GM19099 (cell line): ENCODE results near the gene RABGEF1.

Experiments used
- POLR2A ChIP-seq: IDR thresholded peaks from 3 replicates; pipeline ENCODE4 v1.6.1; 2011; ENCODE audit warnings: low read depth; ENCODE audit not compliant: insufficient read length; ENCODE audit errors: extremely low read depth

Gene RABGEF1

GRCh38 chr7:66740302-66740979, at the start of gene RABGEF1:
TSS of gene RABGEF1 (plus strand) at chr7:66740733. CDS start at chr7:66771900, 31,167 bp downstream.
- peak; percentile 80 for TF ChIP-seq POLR2A

DNA sequence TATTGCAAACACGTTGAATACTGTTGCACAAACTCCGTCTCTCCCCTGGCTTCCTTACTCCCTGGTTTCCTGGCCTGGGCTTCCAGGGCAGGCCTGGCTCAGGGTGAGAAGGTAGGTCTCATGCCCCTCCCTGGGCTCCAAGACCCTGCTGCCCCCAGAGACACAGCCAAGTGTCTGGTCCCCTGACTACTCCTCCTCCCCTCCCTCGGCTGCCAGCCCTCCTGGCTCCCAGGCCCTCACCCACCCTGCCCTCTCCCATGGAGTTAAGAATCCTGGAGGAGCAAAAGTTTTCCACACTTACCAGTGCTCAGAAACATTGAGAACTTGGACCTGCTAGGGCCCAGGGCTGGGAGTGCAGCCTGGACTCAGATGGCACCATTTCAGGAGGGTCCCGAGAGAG, 47.2 kb upstream of the RABGEF1 start:
- TF ChIP-seq POLR2A: no peak

DNA sequence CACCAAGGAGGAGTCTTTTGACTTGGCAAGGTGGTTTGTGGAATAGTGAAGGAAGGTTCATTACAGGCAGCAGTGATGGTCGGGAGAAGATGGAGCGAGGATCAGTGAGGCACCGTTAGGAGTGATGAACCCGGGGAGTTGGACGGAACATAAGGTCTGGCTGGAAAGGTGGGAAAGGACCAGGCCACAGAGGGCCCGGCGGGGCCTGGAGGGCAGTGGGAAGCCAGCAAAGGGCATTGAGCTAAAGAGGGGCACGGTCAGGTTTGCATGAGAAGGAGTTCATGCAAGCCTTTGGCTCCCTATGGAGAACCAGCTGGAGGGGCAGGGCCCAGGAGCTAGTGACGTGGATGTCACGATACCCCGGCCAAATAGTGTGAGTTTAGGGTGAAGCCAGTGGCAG, 46.2 kb upstream of the RABGEF1 start:
- TF ChIP-seq POLR2A: no peak

DNA sequence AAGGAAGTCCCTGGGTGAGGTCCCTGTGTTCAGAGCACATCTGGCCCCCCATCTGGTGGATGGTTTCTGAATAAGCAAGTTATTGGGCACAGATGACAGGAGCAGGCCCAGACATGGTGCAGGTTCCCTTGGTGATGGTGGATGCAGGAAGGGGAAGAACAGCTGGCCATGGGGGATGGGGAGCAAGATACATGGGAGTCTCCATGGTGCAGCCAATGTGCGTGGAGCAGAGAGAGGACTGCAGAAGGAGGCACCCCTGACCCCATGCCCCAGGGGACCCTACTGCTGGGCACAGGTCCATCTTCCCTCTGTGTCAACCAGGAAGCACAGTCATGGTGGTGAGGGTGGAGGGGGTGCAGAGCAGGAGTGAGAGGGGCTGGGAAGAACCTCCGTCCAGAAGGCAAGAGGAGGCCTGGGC, 43.8 kb upstream of the RABGEF1 start:
- no peak for TF ChIP-seq POLR2A

- no peak for TF ChIP-seq POLR2A
These were observed 42.8 kb upstream of the RABGEF1 start for GRCh38 chr7:66697449-66698438.

- TF ChIP-seq POLR2A: no peak
These were observed 41.8 kb upstream of the RABGEF1 start for GRCh38 chr7:66698652-66699205.

DNA sequence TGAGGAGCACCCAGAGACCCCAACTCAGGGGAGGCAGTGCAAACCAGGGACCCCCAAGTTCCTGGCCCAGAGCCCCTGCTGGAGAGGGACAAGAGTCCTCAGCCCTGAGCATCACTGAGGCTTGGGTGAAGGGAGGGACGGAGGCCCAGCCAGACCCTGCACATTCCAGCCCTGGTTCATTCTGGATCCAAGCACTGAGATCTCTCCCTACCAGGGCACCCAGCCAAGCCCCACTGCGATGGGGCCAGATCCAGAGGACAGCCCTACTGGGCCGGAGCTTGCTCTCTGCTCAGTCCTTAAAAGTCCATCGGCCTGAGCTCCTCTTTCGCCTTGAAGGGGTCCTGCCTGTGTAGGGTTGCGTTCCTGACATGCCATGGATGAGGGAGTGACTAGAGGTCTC, 40.5 kb upstream of the RABGEF1 start:
- TF ChIP-seq POLR2A: no peak

DNA sequence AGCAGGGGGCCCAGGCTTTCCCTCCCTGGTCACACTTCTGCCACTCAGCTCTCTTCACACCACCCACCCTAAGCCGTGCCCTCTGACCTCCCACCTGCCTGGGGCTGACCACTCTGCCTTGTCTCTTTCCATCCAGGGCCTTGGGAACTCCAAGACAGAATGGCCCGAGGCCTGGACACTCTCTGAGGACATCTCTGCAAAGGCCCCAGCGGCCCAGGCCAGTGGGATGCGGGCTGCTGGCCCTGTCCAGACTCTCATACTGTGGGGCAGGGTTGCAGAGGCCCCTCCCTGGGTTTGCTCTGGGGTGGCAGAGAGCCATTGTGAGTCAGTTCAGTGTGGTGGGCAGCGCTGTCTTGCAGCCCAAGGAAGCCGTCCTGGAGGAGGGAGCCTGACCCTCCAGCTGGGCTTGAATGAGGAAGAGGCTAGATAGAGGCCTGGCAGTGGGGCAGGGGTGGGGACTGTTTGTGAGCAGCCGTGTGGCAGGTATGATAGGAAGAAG, 39.9 kb upstream of the RABGEF1 start:
- no peak for TF ChIP-seq POLR2A

DNA sequence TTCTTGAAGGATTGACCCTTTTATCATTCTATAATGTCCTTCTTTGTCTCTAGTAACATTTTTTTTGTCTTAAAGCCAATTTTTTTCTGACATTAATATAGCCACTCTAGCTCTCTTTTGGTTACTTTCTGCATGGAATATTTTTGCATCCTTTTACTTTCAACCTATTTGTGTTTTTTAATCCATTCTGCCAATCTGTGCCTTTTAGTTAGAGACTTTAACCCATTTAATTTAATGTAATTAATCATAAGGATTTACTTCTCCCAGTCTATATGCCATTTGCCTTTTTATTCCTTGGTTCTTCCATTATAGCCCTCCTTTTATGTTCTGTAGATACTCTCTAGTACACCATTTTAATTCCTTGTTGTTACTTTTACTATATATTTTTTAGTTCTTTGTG, 32.7 kb upstream of the RABGEF1 start:
- no peak for TF ChIP-seq POLR2A

- no peak for TF ChIP-seq POLR2A
These were observed 26.8 kb upstream of the RABGEF1 start for GRCh38 chr7:66713687-66714086.

- no peak for TF ChIP-seq POLR2A
These were observed 20.0 kb upstream of the RABGEF1 start for GRCh38 chr7:66720561-66720960.

- TF ChIP-seq POLR2A: no peak
These were observed 14.7 kb upstream of the RABGEF1 start for GRCh38 chr7:66725843-66726242.

DNA sequence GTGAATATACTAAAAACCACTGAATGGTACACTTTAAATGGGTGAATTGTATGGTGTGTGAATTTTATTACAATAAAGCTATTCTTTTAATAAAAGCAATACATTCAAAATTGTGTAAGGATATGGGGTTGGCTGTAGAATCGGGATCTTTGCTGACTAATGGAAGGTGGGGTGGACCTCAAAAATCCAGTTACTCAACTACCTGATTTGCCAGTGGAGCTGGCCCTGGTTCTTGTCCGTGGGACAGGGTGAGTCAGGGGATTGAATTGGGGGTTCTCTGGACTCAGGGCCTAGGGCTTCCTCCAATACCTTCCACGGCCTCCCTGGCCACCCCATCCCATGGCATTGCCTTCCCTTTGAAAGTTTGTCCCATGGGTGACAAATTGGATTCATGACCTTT, 13.5 kb upstream of the RABGEF1 start:
- TF ChIP-seq POLR2A: no peak

DNA sequence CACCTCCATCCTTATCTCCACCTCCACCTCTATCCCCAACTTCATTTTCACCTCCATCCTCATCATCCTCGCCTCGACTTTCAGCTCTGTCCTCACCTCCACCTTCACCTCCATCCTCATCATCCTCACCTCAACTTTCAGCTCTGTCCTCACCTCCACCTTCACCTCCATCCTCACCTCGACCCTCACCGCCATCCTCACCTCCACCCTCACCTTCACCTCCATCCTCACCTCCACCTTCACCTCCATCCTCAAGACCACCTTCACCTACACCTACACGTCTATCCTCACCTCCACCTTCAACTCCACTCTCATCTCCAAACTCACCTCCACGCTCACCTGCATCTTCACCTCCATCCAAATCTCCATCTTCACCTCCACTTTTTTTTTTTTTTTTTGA, 12.0 kb upstream of the RABGEF1 start:
- no peak for TF ChIP-seq POLR2A

DNA sequence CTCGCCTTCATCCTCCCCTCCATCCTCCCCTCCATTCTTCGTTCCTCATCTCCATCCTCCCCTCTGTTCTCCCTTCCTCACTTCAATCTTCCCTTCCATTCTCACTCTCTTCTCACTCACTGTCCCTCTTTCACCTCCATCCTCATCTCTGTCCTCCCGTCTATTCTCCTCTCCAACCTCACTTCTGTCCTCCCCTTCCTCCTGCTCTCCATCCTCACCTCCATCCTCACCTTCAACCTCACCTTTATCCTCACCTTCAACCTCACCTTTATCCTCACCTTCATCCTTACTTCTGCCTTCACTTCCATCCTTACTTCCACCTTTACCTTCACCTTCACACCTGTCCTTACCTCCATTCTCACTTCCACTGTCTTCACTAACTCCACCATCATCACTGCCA, 11.3 kb upstream of the RABGEF1 start:
- TF ChIP-seq POLR2A: no peak

DNA sequence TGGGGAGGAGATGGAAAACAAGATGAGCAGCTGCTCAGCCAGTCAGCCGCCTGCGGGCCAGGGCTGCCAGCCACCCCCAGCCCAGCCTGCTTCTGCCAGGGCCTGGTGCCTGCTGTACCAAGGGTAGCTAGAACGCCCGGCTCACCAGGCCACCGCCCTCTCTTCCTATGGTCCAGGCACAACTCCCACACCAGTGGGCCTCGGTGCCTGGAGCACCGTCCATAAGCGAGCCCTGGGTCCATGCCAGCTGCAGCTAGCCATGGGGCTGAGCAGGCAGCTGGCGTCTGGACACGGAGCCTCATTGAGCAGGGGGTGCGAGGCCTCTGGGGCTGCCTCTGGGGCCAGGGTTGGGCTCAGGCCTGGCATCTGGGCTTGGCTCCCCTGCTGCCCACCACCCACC, 8.5 kb upstream of the RABGEF1 start:
- TF ChIP-seq POLR2A: no peak

DNA sequence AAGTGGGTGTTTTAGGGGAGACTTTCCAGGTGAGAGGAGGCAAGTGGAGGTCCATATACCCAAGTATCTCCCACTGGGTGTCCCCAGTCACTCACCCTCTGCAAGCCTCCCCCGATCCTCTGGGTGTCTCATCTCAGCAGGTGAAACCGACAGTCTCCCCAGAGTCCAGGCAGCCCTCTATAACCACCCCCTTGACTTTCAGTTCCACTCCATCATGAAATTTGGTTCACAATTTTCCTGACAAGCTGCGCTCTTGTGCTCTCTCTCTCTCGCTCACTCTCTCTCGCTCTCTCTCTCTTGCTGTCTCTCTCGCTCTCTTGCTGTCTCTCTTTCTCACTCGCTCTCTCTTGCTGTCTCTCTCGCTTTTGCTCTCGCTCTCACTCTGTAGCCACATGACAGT, 8.1 kb upstream of the RABGEF1 start:
- TF ChIP-seq POLR2A: no peak
